Right renal pelvis (tissue), 4 donors: Measurements from ENCODE around the gene MYO1A. TPM values are rescaled to one million over a fixed set of nuclear protein-coding genes. Genes with fewer than 3 reads are reported as not detected.
"Not testable (repeated sequence)": the region's sequence is repeated elsewhere in the genome, so short reads cannot be mapped to it uniquely, and the experiment has no call there.

ENCODE experiments used
- DNase-seq, 4 donors: peaks; one replicate each; pipeline ENCODE4 v3.0.0-alpha.2; 2013; ENCODE audit warnings: low read depth in 4 of 4, low spot score in 3 of 4, missing footprints in 1 of 4
- polyA plus RNA-seq, 4 donors: library from polyadenylated mRNA; unstranded; fragments of 120-200 nt; gene quantifications; one replicate each; pipeline ENCODE4 v1.2.1, GENCODE V29; 2013; ENCODE audit not compliant: insufficient read length in 4 of 4

Gene MYO1A
- polyA plus RNA-seq, 4 donors, result 0.08 to 0.39 (median 0.15) TPM

GRCh38 chr12:57087691-57088353 is 37.9 kb upstream of the MYO1A start:
- peak; percentile 80 to 92 (median 90) for DNase-seq

GRCh38 chr12:57087010-57087690 is 37.2 kb upstream of the MYO1A start:
- DNase-seq, result peak in 3 of 4 donors; percentile 59 to 62 (median 61)

DNA sequence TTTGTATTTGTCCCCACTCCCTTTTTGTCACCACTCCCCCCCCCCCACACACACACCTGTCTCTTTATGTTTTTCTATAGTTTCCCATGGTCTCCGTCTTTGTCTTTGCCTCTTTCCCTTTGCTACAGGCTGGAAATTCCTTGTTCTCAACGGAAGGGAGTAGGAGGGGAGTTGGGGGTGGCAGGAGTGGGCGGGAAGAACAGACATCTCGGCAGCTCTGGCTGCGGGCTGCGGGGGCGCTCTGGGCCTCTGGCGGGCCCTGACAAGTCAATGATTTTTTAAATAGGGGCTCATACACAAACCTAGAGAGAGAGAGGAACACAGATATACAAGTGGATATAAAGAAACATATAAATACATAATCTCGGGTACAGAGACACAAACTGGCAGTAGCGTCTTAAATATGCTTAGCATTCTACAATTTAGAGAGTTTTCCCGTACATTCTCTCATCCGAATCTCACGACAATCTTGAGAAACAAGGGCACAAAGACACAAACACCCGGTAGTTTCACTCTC is 36.6 kb upstream of the MYO1A start:
- DNase-seq, result peak in 3 of 4 donors; percentile 59 to 74 (median 64)

- peak; percentile 49 to 77 (median 67) for DNase-seq
These were observed 36.1 kb upstream of the MYO1A start for GRCh38 chr12:57085999-57086492.

GRCh38 chr12:57080855-57081254 is 30.9 kb upstream of the MYO1A start:
- no peak for DNase-seq

DNA sequence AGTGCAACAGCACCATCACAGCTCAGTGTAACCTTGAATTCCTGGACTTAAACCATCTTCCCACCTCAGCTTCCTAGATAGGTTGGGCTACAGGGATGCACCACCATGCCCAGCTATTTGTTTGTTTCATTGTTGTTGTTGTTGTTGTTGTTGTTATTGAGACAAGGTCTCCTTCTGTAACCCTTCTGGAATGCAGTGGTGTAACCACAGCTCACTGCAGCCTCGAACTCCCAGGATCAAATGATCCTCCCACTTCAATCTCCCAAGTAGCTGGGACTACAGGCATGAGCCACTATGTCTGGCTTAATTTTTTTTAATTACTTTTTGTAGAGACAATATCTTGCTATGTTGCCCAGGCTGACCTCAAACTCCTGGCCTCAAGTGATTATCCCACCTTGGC is 29.9 kb upstream of the MYO1A start:
- DNase-seq, result no peak

- DNase-seq, result peak; percentile 93 to 100 (median 100)
These were observed 28.8 kb upstream of the MYO1A start, which contains the start of gene NEMP1 for GRCh38 chr12:57078519-57079404. TSS of gene NEMP1 (minus strand) at chr12:57078791. CDS start at chr12:57078745, 46 bp downstream.

- not testable (repeated sequence) for DNase-seq
These were observed 23.9 kb upstream of the MYO1A start for GRCh38 chr12:57073566-57074450.

- no peak for DNase-seq
These were observed 22.7 kb upstream of the MYO1A start for GRCh38 chr12:57072661-57073060.

DNA sequence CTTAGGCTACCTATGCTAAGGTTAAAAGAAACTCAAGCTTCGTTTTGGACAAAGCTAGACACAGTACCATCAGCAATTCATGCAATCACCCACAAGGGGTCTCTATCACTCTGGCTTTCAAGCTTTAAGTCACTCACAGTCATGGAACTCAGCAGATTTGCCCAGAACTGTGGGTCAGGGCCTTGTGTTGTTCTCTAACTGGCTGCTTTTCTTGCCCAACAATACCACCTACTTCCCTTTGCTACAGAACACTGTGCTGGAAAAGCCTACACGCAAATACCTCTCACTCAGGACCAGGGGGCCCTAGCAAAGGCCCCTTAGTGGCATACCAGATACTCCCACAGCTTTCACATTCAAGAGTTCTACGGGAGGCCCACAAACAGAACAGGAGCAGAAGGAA is 19.6 kb upstream of the MYO1A start:
- peak in 3 of 4 donors; percentile 58 to 72 (median 68) for DNase-seq

GRCh38 chr12:57066245-57066644 is 16.3 kb upstream of the MYO1A start:
- no peak for DNase-seq

DNA sequence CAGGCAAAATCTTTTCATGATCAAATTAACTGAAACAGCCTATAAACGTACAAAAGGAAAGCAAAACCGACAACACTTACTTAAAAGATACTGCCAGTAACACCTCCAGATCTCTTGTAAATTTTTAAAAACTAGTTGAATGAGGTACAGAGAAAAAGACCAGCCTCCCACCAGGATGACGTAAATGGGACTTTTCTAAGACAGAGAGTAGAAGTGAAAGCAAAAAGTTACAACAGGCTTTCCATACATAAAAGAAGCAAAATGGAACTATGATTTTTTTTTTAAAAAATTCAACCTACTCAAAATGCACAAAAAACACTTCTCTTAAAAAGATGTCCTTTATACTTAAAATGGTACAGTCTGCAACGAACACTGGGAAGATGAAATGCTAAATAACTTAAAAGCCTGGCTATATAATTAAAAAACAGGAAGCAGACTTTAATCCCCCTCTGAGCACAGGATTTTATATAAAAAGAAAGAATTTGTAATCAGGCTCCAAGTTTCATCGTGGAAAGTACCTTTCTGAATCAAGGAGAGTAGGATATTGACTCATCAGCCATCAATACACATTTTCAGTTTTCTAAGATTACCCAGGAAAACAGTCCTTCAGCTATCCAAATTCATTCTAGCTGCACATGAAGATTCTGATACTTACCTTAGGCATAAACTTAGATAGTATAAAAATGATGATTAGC is 14.2 kb upstream of the MYO1A start:
- DNase-seq, result no peak

GRCh38 chr12:57058454-57058853 is 8.5 kb upstream of the MYO1A start:
- no peak for DNase-seq

DNA sequence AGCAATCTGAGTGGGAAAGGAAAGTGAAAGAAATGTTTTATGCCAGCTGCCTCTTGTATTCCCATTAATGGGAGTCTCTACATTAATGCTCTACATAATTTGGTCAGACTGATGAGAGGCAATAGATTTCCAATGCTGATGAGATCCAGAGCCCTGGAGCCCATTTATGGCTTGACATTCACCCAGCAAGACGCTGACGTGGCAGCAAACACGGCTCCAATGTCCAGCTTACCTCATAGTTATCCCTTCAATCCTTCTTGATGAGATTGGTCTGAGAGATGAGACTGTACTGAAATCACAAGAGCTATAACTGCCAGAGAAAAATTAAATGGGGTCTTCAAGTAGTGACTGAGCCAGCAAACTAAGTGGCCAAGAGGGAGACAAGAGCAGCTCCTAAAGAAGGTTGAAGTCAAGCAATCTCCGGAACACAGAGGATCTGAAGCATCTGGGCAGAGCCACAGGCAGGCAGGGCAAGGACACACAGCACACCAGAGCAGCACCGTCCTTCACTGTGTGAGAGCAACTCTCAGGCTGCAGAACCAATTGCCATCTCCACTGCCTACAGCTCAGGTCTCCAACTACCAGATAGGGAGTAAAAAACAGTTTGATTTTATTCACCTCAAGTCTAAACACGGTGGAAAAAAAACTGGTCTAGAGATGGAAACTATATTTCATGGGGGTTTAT is 7.3 kb upstream of the MYO1A start:
- DNase-seq, result no peak

GRCh38 chr12:57055824-57056223 is 5.9 kb upstream of the MYO1A start:
- DNase-seq, result no peak

GRCh38 chr12:57053901-57054300 is 4.0 kb upstream of the MYO1A start:
- DNase-seq, result not testable (repeated sequence)

GRCh38 chr12:57053146-57053545 is 3.2 kb upstream of the MYO1A start:
- not testable (repeated sequence) for DNase-seq

- no peak for DNase-seq
These were observed 1.1 kb upstream of the MYO1A start for GRCh38 chr12:57051011-57051410.

- no peak for DNase-seq
These were observed 846 bp downstream of the MYO1A start for GRCh38 chr12:57049119-57049446.
